Measurements from ENCODE around the gene NUP214.
A peak's percentile ranks its signal among the peaks of the same experiment; 100 is the strongest.

The NUP214 gene

DNA sequence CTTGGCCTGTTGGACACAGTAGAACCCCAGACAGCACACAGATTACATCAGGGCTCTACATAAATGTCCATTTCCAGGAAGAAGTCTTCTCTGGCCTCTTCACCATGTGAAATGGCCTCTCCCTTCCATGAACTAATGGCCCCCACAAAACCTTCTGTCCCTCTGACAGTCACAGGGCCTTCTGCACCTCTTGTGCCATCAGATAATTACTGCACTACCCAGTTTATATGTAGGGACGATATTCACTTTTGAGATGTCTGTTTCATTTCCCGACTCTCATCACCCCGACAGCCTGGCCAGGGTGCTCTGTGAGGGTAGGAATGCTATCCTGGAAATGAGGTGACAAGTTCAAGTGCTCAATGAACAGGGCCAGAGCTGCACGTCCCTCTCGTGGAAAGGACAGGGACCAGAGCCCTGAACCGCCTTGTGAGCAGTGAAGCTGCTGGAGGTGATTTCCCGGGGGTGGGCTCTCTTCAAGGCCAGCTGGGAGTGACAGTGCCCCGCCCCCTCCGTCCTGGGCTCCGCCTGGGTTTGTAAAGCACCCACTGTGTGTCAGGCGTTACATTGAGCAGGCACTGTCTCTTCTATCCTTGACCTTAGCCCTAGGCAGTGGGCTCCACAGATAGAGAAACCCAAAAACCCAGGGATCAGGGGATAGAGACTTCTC, 153.9 kb downstream of the NUP214 start:
- in situ Hi-C loops (cut with MboI; ENCODE audit: low pct_unique_long_range_greater_than_20kb, low sequenced_read_pairs): loop anchor here (25.0 kb wide), 1 partner anchor 108 kb away; the partner anchor contains the start of gene PRRC2B
- DNase-seq: no peak

- in situ Hi-C loops (cut with MboI; ENCODE audit: low pct_unique_long_range_greater_than_20kb, low sequenced_read_pairs): loop anchor here (25.0 kb wide), 1 partner anchor 107 kb away; the partner anchor contains the start of gene PRRC2B
Observed at GRCh38 chr9:131279863-131280570, 154.6 kb downstream of the NUP214 start.

DNA sequence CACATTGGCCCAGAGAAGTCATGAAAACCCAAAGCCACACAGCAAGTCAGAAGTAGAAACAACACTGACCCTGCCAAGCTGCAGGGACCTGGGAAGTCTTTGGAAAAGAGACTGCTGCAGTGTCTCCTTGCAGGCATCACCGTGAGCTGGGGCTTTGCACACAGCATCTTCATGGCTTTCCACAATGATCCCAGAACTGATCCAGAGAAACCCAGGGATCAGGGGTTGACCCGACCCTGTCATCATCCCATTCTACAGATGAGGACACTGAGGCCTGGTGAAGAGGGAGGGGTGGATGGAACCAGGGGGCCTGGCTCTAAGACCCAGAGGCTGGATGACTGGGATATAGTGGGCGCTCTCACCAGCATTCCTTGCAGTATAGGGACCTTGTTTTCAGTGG, 155.3 kb downstream of the NUP214 start:
- no peak for DNase-seq
- in situ Hi-C loops (cut with MboI; ENCODE audit: low pct_unique_long_range_greater_than_20kb, low sequenced_read_pairs): loop anchor here (25.0 kb wide), 1 partner anchor 107 kb away; the partner anchor contains the start of gene PRRC2B

More at GRCh38 chr9:131279863-131280570, 154.6 kb downstream of the NUP214 start:
- DNase-seq: no peak

DNA sequence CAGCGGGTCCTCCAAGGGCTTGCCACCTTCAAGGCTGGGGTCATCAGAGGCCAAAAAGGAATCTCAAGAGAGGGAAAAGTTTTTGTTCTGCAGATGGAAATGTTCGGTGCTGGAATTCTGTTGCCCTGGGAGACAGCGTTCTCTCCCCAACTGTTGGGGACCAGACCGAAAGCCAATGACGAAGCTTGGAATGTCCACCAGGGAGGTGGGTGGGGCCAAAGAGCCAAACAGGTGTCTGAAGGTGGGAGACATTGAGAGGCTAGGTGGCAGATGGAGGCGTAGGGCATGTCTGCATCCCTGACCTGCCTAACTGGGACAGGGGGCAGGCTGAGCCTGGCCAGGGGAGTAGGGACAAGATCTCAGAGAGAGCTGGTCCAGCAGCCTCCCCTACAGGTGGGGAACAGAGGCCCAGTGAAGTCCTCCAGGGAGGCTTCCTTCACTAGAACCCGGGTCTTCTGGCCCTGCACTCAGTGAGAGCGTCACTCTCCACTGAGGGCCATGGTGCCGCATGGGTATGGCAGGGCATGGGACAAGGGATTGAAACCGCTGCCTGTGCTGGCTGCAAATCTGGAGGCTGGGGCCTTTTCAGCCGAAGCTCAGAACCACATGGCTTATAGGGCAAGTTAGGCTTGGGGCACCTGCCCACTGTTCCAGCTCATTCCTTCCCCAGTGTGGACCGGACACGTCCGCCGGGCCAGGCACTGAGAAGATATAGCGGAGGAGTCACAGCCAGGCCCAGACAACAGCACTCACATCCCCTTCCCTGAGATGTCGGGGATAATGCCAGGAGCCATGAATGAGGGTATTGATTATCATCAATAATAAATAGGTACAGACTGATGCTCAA, 156.0 kb downstream of the NUP214 start:
- DNase-seq: no peak
- in situ Hi-C loops (cut with MboI; ENCODE audit: low pct_unique_long_range_greater_than_20kb, low sequenced_read_pairs): loop anchor here (25.0 kb wide), 1 partner anchor 106 kb away; the partner anchor contains the start of gene PRRC2B

GRCh38 chr9:131282175-131282574, 156.8 kb downstream of the NUP214 start:
- in situ Hi-C loops (cut with MboI; ENCODE audit: low pct_unique_long_range_greater_than_20kb, low sequenced_read_pairs): loop anchor here (25.0 kb wide), 1 partner anchor 105 kb away; the partner anchor contains the start of gene PRRC2B

GRCh38 chr9:131282688-131283422, 157.5 kb downstream of the NUP214 start:
- in situ Hi-C loops (cut with MboI; ENCODE audit: low pct_unique_long_range_greater_than_20kb, low sequenced_read_pairs): loop anchor here (25.0 kb wide), 1 partner anchor 104 kb away; the partner anchor contains the start of gene PRRC2B
- peak; percentile 38 for DNase-seq

More at GRCh38 chr9:131282175-131282574, 156.8 kb downstream of the NUP214 start:
- no peak for DNase-seq
